ENCODE measurements around the gene QKI. TPM values are rescaled to one million over a fixed set of nuclear protein-coding genes. Genes with fewer than 3 reads are reported as not detected.

The QKI gene
- total RNA-seq, 1 donor from 2014 or later, result 305 TPM

- no peak for DNase-seq
Observed at GRCh38 chr6:163536770-163537169, 122.3 kb downstream of the QKI start.

DNA sequence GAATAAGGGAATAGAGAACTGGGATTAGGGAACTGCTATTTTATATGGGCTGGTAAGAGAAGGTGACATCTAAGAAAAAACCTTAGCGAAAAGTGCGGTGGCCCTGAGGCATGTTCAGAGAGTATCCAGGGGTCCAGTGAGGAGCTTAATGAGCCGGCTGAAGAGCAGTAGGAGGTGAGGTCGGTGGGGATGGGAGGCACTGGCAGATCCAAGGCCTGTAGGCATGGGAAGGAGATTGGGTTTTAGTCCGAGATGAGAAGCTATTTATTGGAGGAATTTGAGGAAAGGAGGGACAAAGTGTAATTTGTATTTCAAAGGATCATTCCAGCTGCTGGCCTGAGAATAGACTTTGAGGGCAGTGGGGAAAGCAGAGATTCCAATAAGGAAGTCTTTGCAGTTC, 123.8 kb downstream of the QKI start:
- DNase-seq, result no peak

GRCh38 chr6:163539101-163539762, 124.7 kb downstream of the QKI start:
- no peak for DNase-seq

GRCh38 chr6:163543321-163543720, 128.8 kb downstream of the QKI start:
- DNase-seq, result no peak

- DNase-seq, result no peak
Observed at GRCh38 chr6:163545370-163545769, 130.9 kb downstream of the QKI start.

- DNase-seq, result no peak
Observed at GRCh38 chr6:163547287-163547686, 132.8 kb downstream of the QKI start.

DNA sequence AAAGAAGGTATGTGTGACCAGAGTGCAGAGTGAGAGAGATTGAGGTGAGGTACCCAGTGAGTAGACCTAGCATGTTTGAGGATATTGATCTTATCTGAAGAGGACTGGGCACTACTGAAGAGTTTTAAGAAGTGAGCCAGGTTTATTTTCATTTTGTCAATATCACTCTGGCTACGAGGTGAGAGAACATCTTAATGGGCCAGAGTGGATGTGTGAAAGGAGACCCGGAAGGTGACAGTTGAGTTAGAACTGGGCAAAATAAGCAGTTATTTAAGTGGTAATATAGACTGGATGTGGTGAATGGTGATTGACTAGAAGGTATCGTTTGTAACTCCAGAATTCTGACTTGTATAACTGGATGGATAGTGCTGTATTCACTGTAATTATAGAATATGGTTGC, 134.1 kb downstream of the QKI start:
- DNase-seq, result no peak

GRCh38 chr6:163554032-163554431, 139.5 kb downstream of the QKI start:
- no peak for DNase-seq

DNA sequence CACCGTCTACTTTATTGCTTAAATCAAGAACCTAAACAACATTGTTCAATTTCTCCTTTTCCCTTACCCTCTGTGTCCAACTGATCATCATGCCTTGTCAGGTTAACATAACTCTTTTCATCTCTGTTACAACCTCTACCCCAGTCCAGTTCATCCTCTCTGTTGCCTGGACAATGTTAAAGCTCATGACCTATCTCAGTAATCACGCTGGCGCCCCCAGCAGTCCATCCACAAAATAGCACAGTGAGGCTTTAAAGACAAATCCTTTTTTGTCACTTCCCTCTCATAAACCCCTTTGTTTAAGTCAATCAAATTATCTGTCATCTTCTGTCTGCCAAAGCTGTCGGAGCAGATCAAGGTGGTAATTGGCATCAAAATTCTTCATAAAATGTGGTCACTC, 140.1 kb downstream of the QKI start:
- no peak for DNase-seq

GRCh38 chr6:163559661-163560060, 145.1 kb downstream of the QKI start:
- no peak for DNase-seq

DNA sequence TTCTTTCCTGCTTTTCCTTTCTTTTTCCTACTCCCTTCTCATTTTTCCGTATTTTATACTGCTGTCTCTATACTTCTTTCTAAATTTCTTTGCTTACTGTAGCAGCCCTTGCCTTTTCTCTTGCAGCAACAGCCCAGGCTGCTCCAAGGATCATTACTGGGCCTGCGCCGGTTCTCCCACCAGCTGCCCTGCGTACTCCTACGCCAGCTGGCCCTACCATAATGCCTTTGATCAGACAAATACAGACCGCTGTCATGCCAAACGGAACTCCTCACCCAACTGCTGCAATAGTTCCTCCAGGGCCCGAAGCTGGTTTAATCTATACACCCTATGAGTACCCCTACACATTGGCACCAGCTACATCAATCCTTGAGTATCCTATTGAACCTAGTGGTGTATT, 148.8 kb downstream of the QKI start:
- no peak for DNase-seq

DNA sequence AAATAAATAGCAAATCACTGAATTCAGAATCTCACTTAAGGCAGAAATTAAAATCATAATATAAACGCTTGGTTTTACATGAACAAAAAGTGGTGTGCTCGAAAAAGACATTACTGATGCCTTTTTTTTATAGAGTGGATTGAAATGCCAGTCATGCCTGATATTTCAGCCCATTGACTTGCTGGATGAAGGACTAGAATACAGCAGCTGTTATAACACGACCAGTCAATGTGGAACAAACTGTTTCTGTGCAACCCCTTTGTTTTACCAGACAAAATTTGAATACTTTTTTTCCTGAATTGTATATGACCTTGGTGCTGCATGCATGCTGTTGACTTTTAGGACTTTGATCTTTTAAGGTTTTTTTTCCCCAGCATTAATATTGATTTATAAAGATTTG, 150.0 kb downstream of the QKI start:
- no peak for DNase-seq

DNA sequence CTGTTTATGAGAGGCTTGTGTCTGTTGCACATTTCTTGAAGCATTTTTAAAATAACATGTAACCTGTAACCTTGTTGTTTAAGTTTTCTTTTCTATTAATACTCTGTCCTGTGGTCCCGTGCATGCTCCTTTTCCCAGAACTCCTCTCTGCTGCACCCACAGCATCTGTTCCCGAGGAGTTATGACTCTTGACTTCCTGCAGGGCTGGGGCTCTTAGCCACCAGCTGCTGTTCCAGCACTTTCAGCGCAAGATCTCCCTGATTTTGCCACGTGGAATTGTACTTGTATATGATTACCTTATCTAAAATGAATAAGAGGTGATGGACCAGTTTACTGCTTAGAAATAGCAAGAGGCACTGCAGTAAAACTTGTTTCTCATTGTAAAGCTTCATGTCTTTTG, 150.6 kb downstream of the QKI start:
- no peak for DNase-seq

GRCh38 chr6:163566056-163566455, 151.5 kb downstream of the QKI start:
- no peak for DNase-seq

DNA sequence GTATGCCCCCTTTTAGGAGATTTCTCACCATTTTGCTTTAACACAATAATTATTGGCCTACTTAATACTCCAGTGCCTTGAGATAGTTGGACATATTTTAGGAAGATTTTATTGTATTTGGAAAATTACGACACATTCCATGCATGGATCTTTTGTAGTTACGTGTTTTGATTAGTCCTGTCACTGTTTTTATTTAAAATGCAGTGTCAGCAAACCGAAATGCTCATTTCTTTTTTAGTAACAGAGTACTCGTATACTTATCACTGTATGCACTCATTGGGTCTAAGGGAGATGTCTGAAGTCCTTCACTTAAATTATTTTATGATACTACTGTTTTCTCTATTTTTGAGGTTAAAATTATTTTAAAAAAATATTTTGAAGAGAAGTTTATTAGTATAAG, 153.8 kb downstream of the QKI start:
- DNase-seq, result no peak

- no peak for DNase-seq
Observed at GRCh38 chr6:163570579-163571231, 156.2 kb downstream of the QKI start.

DNA sequence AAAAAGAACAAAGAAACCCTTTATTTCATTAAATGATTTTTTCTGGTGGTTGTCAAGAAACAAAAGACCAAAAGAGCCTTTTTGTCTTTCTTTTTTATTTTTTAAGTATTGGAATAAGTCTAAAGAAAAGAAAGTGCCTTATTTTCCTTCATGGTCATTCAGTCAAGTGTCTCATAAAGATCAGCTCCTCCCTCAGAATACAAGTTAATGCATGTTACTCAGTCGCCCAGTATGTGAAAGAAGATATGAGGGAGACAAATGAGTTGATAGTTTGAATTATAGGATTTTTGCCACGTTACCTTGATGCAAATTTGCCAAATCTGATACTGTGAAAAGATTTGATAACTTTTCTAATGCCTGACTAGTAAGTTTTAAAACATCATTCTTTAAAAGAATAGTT, 157.2 kb downstream of the QKI start:
- DNase-seq, result no peak

- no peak for DNase-seq
Observed at GRCh38 chr6:163572612-163573011, 158.1 kb downstream of the QKI start.

DNA sequence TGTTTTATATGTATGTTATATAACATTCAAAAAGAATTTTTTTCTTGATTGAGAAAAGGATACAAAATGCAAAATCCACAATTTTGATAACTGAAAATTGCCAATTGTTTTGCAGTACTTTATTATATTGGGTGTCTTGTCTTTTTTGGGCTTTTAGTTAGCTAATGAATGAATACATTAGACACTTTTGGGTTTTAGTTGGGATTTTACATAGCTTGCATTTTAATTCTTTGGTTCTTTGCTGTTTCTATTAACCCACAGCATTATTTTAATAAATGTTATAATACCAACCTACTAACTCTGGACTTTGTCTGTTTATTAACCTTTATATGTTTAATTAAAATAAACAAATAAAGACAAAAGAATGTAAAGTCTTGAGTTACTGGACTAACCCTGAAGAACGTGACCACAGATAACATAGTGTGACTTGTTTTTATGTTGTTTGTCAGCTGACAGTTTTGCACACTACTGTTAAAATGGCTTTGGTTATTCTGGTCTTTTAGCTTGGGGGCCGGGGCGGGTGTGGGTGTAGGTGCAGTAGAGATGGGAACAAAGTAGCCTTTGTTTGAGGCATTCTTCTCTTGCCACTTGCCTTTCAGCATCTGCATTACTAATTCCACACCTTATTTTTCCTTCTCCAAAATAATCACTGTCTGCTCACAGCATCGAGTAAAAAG, 159.1 kb downstream of the QKI start:
- DNase-seq, result no peak

- DNase-seq, result no peak
Observed at GRCh38 chr6:163576114-163576513, 161.6 kb downstream of the QKI start.

DNA sequence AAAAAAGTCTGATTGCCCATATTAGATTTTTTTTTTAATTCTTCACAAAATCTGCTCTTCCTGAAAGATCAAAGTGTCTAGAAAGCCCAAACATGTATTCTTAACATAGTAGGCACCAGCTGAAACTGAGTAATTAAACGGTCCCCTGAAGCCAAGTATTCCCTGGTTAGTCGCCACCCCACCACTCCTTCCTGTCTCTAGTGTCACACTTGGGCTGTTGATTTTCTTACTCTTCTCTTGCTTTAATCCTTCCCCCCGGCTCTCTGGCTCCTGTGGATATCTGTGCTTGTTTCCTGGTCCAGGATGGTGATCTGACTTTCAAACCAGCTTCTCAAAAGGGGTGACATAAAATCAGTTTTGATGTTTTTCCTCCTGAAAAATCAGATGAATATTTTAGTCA, 162.9 kb downstream of the QKI start:
- DNase-seq, result no peak

DNA sequence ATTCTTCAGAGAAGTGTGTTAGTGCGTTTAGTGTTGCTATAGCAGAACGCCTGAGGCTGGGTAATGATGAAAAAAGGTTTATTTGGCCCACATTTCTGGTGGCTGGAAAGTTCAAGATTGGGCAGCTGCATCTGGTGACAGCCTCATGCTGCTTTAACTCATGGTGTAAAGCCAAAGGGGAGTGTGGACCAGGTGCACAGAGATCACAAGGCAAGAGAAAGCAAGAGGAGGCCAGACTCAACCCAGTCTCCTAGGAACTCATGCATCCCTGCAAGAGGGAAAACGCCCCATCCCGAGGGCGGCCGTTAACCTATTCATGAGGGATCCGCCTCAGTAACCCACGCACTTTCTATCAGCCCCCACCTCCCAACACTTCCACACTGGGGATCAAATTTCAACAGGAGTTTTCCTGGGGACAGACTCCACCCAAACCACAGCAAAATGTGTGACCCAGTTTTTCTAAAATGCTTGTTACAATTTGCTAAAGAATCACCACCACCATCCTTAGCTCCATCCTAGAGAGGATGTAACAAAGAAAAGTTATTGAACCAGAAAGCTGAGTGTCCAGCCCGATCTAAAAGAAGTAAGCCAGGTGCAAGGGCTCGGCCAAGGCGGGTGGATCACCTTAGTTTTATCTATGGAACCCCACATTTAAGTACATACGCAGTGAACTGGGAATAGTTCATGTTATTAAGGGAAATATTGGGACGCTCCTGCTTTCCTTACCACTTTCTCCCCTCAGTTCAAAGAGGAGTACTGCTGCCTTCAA, 164.8 kb downstream of the QKI start:
- no peak for DNase-seq

DNA sequence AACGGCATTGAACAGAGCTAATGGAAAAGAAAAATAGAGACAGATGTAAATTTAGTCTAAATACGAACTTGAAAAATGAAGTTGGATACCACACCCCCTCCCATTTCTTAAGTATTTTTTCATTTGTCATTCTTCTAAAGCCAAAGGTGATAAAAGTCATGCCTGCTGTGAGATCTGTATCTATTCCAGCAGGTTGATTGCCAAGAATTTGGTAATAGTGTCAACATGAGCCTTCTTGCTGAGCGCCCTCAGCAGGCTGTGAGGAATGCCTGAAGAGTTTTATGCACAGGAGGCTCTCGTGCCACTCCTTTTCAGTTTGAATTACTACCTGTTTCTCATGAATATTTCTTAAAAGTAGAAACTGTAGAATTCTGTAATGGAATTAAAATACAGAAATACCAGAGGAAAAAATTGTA, 165.4 kb downstream of the QKI start:
- DNase-seq, result no peak
